ENCODE results near the gene PACRG.

GRCh38 chr6:163159689-163160088 is 431.9 kb downstream of the PACRG start:
- TF ChIP-seq, protein P1, sequence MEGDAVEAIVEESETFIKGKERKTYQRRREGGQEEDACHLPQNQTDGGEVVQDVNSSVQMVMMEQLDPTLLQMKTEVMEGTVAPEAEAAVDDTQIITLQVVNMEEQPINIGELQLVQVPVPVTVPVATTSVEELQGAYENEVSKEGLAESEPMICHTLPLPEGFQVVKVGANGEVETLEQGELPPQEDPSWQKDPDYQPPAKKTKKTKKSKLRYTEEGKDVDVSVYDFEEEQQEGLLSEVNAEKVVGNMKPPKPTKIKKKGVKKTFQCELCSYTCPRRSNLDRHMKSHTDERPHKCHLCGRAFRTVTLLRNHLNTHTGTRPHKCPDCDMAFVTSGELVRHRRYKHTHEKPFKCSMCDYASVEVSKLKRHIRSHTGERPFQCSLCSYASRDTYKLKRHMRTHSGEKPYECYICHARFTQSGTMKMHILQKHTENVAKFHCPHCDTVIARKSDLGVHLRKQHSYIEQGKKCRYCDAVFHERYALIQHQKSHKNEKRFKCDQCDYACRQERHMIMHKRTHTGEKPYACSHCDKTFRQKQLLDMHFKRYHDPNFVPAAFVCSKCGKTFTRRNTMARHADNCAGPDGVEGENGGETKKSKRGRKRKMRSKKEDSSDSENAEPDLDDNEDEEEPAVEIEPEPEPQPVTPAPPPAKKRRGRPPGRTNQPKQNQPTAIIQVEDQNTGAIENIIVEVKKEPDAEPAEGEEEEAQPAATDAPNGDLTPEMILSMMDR (conservative IDR thresholded peaks at IDR 0.05; ENCODE audit: low read depth in 2 of 2): no peak
- TF ChIP-seq POLR2AphosphoS5 (IDR thresholded peaks at IDR 0.05; ENCODE audit: low read depth): no peak
- TF ChIP-seq, protein P2, sequence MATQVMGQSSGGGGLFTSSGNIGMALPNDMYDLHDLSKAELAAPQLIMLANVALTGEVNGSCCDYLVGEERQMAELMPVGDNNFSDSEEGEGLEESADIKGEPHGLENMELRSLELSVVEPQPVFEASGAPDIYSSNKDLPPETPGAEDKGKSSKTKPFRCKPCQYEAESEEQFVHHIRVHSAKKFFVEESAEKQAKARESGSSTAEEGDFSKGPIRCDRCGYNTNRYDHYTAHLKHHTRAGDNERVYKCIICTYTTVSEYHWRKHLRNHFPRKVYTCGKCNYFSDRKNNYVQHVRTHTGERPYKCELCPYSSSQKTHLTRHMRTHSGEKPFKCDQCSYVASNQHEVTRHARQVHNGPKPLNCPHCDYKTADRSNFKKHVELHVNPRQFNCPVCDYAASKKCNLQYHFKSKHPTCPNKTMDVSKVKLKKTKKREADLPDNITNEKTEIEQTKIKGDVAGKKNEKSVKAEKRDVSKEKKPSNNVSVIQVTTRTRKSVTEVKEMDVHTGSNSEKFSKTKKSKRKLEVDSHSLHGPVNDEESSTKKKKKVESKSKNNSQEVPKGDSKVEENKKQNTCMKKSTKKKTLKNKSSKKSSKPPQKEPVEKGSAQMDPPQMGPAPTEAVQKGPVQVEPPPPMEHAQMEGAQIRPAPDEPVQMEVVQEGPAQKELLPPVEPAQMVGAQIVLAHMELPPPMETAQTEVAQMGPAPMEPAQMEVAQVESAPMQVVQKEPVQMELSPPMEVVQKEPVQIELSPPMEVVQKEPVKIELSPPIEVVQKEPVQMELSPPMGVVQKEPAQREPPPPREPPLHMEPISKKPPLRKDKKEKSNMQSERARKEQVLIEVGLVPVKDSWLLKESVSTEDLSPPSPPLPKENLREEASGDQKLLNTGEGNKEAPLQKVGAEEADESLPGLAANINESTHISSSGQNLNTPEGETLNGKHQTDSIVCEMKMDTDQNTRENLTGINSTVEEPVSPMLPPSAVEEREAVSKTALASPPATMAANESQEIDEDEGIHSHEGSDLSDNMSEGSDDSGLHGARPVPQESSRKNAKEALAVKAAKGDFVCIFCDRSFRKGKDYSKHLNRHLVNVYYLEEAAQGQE (IDR thresholded peaks at IDR 0.05; ENCODE audit: unreplicated experiment): no peak
- TF ChIP-seq STAT1 (IDR thresholded peaks at IDR 0.05; ENCODE audit: unreplicated experiment): no peak
- TF ChIP-seq EZH2phosphoT487 (IDR thresholded peaks at IDR 0.05; ENCODE audit: unreplicated experiment): no peak
